HG02798 (cell line): Measurements from ENCODE around the gene GSAP.
"Not testable (repeated sequence)": the region's sequence is repeated elsewhere in the genome, so short reads cannot be mapped to it uniquely, and the experiment has no call there.

Experiments
- ATAC-seq: cut with Tn5 transposase; IDR thresholded peaks from one replicate; pipeline ENCODE4 v1.9.1; 2021; ENCODE audit warnings: mild to moderate bottlenecking; ENCODE audit not compliant: unreplicated experiment, poor library complexity

The GSAP gene

GRCh38 chr7:77368974-77369373 is 47.2 kb downstream of the GSAP start:
- no peak for ATAC-seq

- ATAC-seq: no peak
Observed at GRCh38 chr7:77367976-77368375, 48.2 kb downstream of the GSAP start.

GRCh38 chr7:77362905-77363304 is 53.2 kb downstream of the GSAP start:
- no peak for ATAC-seq

GRCh38 chr7:77360969-77361368 is 55.2 kb downstream of the GSAP start:
- ATAC-seq: no peak

GRCh38 chr7:77360104-77360503 is 56.0 kb downstream of the GSAP start:
- ATAC-seq: no peak

- ATAC-seq: no peak
Observed at GRCh38 chr7:77359599-77359998, 56.5 kb downstream of the GSAP start.

- no peak for ATAC-seq
Observed at GRCh38 chr7:77354914-77355313, 61.2 kb downstream of the GSAP start.

- ATAC-seq: no peak
Observed at GRCh38 chr7:77354484-77354883, 61.7 kb downstream of the GSAP start.

- no peak for ATAC-seq
Observed at GRCh38 chr7:77353911-77354310, 62.2 kb downstream of the GSAP start.

- ATAC-seq: no peak
Observed at GRCh38 chr7:77353407-77353721, 62.8 kb downstream of the GSAP start.

- no peak for ATAC-seq
Observed at GRCh38 chr7:77352665-77353406, 63.3 kb downstream of the GSAP start.

- ATAC-seq: peak; percentile 94
Observed at GRCh38 chr7:77351539-77352004, 64.6 kb downstream of the GSAP start.

GRCh38 chr7:77349141-77349540 is 67.0 kb downstream of the GSAP start:
- ATAC-seq: no peak

GRCh38 chr7:77348371-77348813 is 67.8 kb downstream of the GSAP start:
- ATAC-seq: no peak

GRCh38 chr7:77346441-77346840 is 69.7 kb downstream of the GSAP start:
- no peak for ATAC-seq

- ATAC-seq: not testable (repeated sequence)
Observed at GRCh38 chr7:77345426-77345825, 70.7 kb downstream of the GSAP start.

GRCh38 chr7:77339726-77340125 is 76.4 kb downstream of the GSAP start:
- no peak for ATAC-seq

- no peak for ATAC-seq
Observed at GRCh38 chr7:77338883-77339629, 77.1 kb downstream of the GSAP start.

- ATAC-seq: no peak
Observed at GRCh38 chr7:77338260-77338659, 77.9 kb downstream of the GSAP start.

GRCh38 chr7:77337456-77337990 is 78.6 kb downstream of the GSAP start:
- ATAC-seq: no peak

- ATAC-seq: no peak
Observed at GRCh38 chr7:77335581-77335980, 80.6 kb downstream of the GSAP start.
